ENCODE measurements around the gene MCTS1. TPM values are rescaled to one million over a fixed set of nuclear protein-coding genes. Genes with fewer than 3 reads are reported as not detected.

MCTS1 gene
- total and polyA plus RNA-seq, 2 donors (not counting 3 experiments of a cell fraction or from before 2014, with no cell fraction given), result 36.1 to 70.0 TPM

GRCh38 chrX:120566817-120567216, 37.1 kb upstream of the MCTS1 start:
- Histone ChIP-seq H3K36me3 (ENCODE audit: control insufficient read depth in 2 of 2, extremely low read depth in 1 of 2, insufficient read depth in 2 of 2, low read length in 2 of 2) (no peaks in the 10 kb centered on the region), H2AFZ (ENCODE audit: low read depth, low read length) (no peak overlapping the region), H3K27ac (ENCODE audit: insufficient read depth, low read depth, low read length) (no peak overlapping the region), H3K4me3 (replicated peaks in 1 of 3; ENCODE audit: insufficient read depth in 1 of 3, low read depth in 1 of 3, low read length in 3 of 3) (no peak overlapping the region), H3K4me2 (ENCODE audit: insufficient read depth, low read length) (no peak overlapping the region), H3K27me3 (ENCODE audit: control insufficient read depth in 2 of 2, insufficient read depth in 2 of 2, low read length in 2 of 2) (no peaks in the 10 kb centered on the region), H3K4me1 (ENCODE audit: control insufficient read depth, extremely low read depth, insufficient read depth, low read length) (peaks cover 9% of the 10 kb centered on the region), H3K79me2 (ENCODE audit: control insufficient read depth, insufficient read depth, low read length) (peaks cover 2% of the 10 kb centered on the region), H4K20me1 (replicated peaks; ENCODE audit: control insufficient read depth, extremely low read depth, insufficient read depth, low read length) (no peaks in the 10 kb centered on the region), H3K9ac (replicated peaks; ENCODE audit: extremely low read depth, insufficient read depth, low read length) (no peak overlapping the region), H3K9me3 (replicated peaks; ENCODE audit: control insufficient read depth, insufficient read depth, low read length) (no peaks in the 10 kb centered on the region), H3K9me1 (replicated peaks; ENCODE audit: control insufficient read depth, extremely low read depth, insufficient read depth, low read length) (no peaks in the 10 kb centered on the region)
- dilution Hi-C loops (cut with MboI; ENCODE audit: extremely low pct_ligation_motif_present, low sequenced_read_pairs) (no loop called here), intact Hi-C loops (cut with micrococcal nuclease) (no loop called here)
- TF ChIP-seq POLR2AphosphoS5 (IDR thresholded peaks at IDR 0.05; ENCODE audit: insufficient read depth, low read depth, low read length) (no peak), MYC (IDR thresholded peaks at IDR 0.05; ENCODE audit: low read depth, low read length) (no peak), CTCF (IDR thresholded peaks at IDR 0.05; ENCODE audit: extremely low read depth in 1 of 2, insufficient read depth in 1 of 2, low read depth in 1 of 2, low read length in 2 of 2) (no peak), JUN (IDR thresholded peaks at IDR 0.05; ENCODE audit: borderline replicate concordance, insufficient read depth, insufficient read length, low read depth) (no peak), MAX (IDR thresholded peaks at IDR 0.05; ENCODE audit: insufficient read depth, insufficient read length) (no peak), FOS (IDR thresholded peaks at IDR 0.05; ENCODE audit: borderline replicate concordance, insufficient read depth, low read length) (no peak), POLR2A (IDR thresholded peaks at IDR 0.05; ENCODE audit: low read depth, low read length) (no peak), GATA2 (IDR thresholded peaks at IDR 0.05; ENCODE audit: insufficient read depth, insufficient read length, low read depth, low read length) (no peak), EZH2 (IDR thresholded peaks at IDR 0.05; ENCODE audit: borderline replicate concordance, low read depth, low read length, severe bottlenecking) (no peak)
- FAIRE-seq (no peak), DNase-seq (ENCODE audit: low read depth, low spot score) (no peak)
- CTCF ChIA-PET, result no interaction called here
- POLR2A ChIA-PET, result no interaction called here
- no TSS peak for BruUV-seq (replicated peaks)

All from endothelial cell of umbilical vein (primary cell).